Effector memory CD8-positive, alpha-beta T cell (primary cell): ENCODE measurements around the gene FOXK2.

ENCODE experiments used
- ATAC-seq: fragments of 150-1000 bp; cut with Tn5 transposase; replicated peaks from 2 replicates; pipeline ENCODE4 v1.10.0; 2021; ENCODE audit warnings: mild to moderate bottlenecking, moderate library complexity
- DNase-seq, 3 experiments: peaks; one replicate each; pipeline ENCODE4 v3.0.0; 2021
- H3K27ac Mint-ChIP-seq, 2 donors: one replicate each; pipeline ENCODE4 v1.8.0; 2022; ENCODE audit warnings: mild to moderate bottlenecking in 2 of 2, mixed read lengths in 2 of 2, moderate library complexity in 2 of 2
- H3K27me3 Mint-ChIP-seq, 2 donors: one replicate each; pipeline ENCODE4 v1.8.0; 2022; ENCODE audit warnings: mixed read lengths in 2 of 2
- H3K36me3 Mint-ChIP-seq: one replicate; pipeline ENCODE4 v1.8.0; 2022; ENCODE audit warnings: mild to moderate bottlenecking, moderate library complexity, mixed read lengths; ENCODE audit not compliant: insufficient read depth
- H3K4me1 Mint-ChIP-seq, 2 donors: one replicate each; pipeline ENCODE4 v1.8.0; 2022; ENCODE audit warnings: low read depth in 2 of 2, mixed read lengths in 2 of 2
- H3K4me3 Mint-ChIP-seq, 2 donors: one replicate each; pipeline ENCODE4 v1.8.0; 2022; ENCODE audit warnings: mild to moderate bottlenecking in 2 of 2, mixed read lengths in 2 of 2, moderate library complexity in 2 of 2
- H3K9me3 Mint-ChIP-seq, 2 donors: one replicate each; pipeline ENCODE4 v1.8.0; 2022; ENCODE audit warnings: mixed read lengths in 2 of 2

The FOXK2 gene

DNA sequence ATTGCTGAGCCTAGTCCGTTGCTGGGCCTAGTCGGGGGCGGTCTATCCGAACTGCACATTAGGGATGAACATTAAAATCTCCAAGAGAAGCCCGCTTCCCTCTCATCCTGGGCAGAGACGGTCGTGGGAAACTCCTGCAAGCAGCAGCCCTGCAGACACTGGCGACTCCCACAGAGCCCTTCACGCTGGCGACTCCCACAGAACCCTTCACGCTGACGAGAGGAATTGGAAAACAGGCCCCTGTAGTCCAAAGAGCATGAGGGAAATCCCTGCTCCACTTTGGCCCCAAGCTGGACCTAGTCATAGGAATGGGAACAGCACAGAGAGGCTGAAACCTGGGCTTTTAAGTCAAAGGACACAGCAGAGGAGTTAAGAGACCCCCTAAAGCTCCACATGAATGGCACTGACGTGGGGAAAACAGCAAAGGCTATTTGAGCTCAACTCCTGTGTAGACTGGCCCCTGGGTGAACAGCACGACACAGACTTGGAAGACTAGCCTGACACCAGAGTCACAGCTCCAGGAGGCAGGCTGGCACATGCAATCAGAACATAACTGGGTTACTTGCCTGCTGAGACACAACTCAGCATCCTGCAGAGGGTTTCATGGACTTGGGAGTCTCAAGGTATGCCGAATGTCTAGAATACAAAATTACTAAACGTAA is 86.5 kb downstream of the FOXK2 start:
- no peaks in the 10 kb centered on the region for H3K9me3 Mint-ChIP-seq

GRCh38 chr17:82608816-82609215 is 89.3 kb downstream of the FOXK2 start:
- Mint-ChIP-seq H3K9me3 (no peaks in the 10 kb centered on the region), H3K27me3 (no peaks in the 10 kb centered on the region), H3K4me1 (peaks cover 3 to 5% of the 10 kb centered on the region in 2 donors), H3K27ac (peak overlapping the region in 1 of 2 donors; percentile 17), H3K36me3 (peaks cover 48% of the 10 kb centered on the region), H3K4me3 (no peak overlapping the region)
- DNase-seq (no peak), ATAC-seq (no peak)

More for the DNA sequence above, 86.5 kb downstream of the FOXK2 start:
- no peak for DNase-seq
- Mint-ChIP-seq H3K4me3 (no peak overlapping the region), H3K27ac (peak overlapping the region in 1 of 2 donors; percentile 38), H3K36me3 (peaks cover 62% of the 10 kb centered on the region), H3K4me1 (peaks cover 3 to 7% of the 10 kb centered on the region in 2 donors), H3K27me3 (no peaks in the 10 kb centered on the region)
- ATAC-seq: no peak

DNA sequence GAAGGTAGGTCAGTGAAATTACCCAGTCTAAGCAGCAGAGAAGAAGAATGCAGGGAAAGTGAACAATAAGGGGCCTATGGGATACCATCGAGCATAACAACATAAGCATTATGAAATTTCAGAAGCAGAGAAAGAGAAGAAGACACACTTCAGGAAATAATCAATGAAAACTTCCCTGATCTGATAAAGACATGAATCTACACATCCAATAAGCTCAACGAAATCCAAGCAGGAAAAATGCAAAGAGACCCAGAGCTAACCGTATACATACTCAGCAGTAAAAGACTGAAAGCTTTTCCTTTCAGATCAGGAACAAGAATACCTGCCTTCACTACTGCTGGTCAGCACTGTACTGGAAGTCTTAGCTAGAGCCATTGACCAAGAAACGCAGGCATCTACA is 90.1 kb downstream of the FOXK2 start:
- Mint-ChIP-seq H3K9me3 (no peaks in the 10 kb centered on the region), H3K27ac (peak overlapping the region in 1 of 2 donors; percentile 28), H3K4me3 (no peak overlapping the region), H3K27me3 (no peaks in the 10 kb centered on the region), H3K4me1 (peaks cover 0 to 3% of the 10 kb centered on the region in 2 donors), H3K36me3 (peaks cover 42% of the 10 kb centered on the region)
- DNase-seq: no peak
- ATAC-seq: no peak

GRCh38 chr17:82611140-82612058 is 91.9 kb downstream of the FOXK2 start:
- peaks cover 0 to 3% of the 10 kb centered on the region in 2 donors for H3K4me1 Mint-ChIP-seq
- no peaks in the 10 kb centered on the region for H3K27me3 Mint-ChIP-seq
- H3K36me3 Mint-ChIP-seq: peaks cover 44% of the 10 kb centered on the region
- H3K27ac Mint-ChIP-seq: peak overlapping the region; percentile 31 to 60
- no peak overlapping the region for H3K4me3 Mint-ChIP-seq
- H3K9me3 Mint-ChIP-seq: no peaks in the 10 kb centered on the region
- DNase-seq (no peak), ATAC-seq (no peak)

DNA sequence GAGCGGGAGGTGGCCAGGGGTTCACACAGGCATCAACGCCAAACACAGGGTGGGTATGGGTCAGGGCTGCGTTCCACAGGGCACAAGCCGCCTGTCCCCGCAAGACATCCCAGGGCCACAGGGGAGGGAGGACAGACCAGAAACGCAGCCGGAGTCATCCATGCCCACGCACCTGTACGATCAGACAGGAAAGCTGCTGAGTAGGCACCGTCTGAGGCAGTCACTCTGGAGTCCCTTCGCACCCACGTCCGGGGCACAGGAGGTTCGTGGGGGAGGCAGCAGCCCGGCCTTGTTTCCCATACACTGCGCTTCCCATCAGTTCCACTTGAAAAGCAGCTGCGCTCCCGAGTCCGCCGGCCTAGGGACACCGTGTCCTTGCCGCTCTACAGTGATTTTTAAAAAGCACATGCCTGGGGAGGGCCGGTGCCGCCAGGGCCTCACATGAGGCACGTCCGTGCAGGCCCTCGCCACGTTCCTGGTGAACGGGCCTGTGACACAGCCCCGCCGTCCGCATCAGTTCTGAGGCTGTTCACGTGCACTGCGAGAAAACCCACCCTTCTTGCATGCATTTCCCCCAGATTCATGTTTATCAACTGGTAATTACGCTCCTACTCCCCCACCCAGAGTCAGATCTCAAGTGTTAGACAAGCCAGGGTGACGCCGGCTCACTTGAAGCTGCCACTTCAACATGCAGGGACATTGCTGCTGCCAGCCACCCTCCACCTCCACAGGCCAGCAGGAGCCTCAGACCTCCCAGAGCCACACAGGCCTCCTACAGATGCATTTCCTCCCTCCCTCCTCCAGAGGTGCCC is 94.0 kb downstream of the FOXK2 start:
- DNase-seq: no peak
- H3K4me3 Mint-ChIP-seq: no peak overlapping the region
- H3K27ac Mint-ChIP-seq: peak overlapping the region in 1 of 2 donors; percentile 49
- ATAC-seq: no peak
- H3K36me3 Mint-ChIP-seq: peaks cover 54% of the 10 kb centered on the region
- H3K9me3 Mint-ChIP-seq: no peaks in the 10 kb centered on the region
- no peaks in the 10 kb centered on the region for H3K27me3 Mint-ChIP-seq
- H3K4me1 Mint-ChIP-seq: peaks cover 0 to 3% of the 10 kb centered on the region in 2 donors

DNA sequence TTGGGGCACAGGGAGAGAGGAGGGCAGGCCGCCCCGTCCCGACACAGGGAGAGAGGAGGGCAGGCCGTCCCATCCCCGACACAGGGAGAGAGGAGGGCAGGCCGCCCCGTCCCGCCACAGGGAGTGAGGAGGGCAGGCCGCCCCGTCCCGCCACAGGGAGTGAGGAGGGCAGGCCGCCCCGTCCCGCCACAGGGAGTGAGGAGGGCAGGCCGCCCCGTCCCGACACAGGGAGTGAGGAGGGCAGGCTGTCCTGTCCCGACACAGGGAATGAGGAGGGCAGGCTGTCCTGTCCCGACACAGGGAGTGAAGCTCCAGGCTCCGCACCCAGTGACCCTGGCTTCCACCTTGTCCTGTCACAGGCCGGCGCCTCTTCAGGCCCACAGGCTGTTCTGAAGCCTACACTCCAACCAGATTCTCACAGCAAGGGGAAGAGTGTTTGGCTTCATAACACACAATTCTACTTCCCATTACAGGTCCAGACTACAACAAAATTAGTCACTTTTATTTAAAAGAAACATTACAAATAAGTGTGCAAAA is 94.6 kb downstream of the FOXK2 start:
- Mint-ChIP-seq H3K27ac (no peak overlapping the region), H3K4me1 (peaks cover 0 to 3% of the 10 kb centered on the region in 2 donors), H3K27me3 (no peaks in the 10 kb centered on the region), H3K4me3 (no peak overlapping the region), H3K36me3 (peaks cover 56% of the 10 kb centered on the region), H3K9me3 (no peaks in the 10 kb centered on the region)
- ATAC-seq: no peak
- DNase-seq: no peak

- Mint-ChIP-seq H3K36me3 (peaks cover 61% of the 10 kb centered on the region), H3K27me3 (no peaks in the 10 kb centered on the region), H3K4me3 (no peak overlapping the region), H3K9me3 (no peaks in the 10 kb centered on the region), H3K27ac (no peak overlapping the region), H3K4me1 (peaks cover 0 to 3% of the 10 kb centered on the region in 2 donors)
- ATAC-seq (no peak), DNase-seq (no peak)
Measured at GRCh38 chr17:82615084-82616020, 95.8 kb downstream of the FOXK2 start.

DNA sequence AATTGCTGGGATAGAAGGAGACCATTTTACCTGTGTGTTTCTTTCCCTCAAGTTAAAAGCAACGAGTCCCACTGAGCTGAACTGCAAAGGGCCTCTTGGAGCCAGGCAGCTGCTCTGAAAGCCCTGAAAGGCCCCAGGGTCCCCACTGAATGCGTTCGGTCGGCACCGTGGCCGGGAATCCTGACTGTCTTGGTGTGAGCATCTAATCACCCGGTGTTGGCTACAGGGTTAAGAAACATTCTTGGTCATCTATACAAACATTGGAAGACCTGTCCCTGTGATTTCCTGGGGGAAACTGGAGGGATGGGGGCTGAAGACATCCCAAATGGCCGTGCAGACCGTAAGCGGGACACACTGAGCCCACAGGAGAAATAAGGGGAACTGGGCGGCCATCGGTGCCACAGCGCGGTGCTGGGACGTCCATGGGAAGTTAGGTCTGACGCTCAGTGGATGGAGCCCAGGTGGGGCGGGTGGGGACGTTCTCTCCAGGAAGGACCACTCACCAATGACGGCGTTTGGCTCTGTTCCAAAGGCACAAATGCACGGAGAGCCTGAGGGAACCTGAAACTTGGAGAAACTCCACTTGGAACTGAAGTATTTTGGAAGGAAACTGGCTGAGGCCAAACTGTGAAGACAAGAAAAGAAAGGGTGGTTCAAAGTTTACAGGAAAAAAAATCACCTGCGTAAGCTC is 96.6 kb downstream of the FOXK2 start:
- DNase-seq (no peak), ATAC-seq (no peak)
- no peaks in the 10 kb centered on the region for H3K27me3 Mint-ChIP-seq
- H3K4me1 Mint-ChIP-seq: peaks cover 0 to 3% of the 10 kb centered on the region in 2 donors
- no peak overlapping the region for H3K4me3 Mint-ChIP-seq
- H3K36me3 Mint-ChIP-seq: peaks cover 66% of the 10 kb centered on the region
- H3K9me3 Mint-ChIP-seq: no peaks in the 10 kb centered on the region
- no peak overlapping the region for H3K27ac Mint-ChIP-seq

- H3K36me3 Mint-ChIP-seq: peaks cover 90% of the 10 kb centered on the region
- no peaks in the 10 kb centered on the region for H3K27me3 Mint-ChIP-seq
Measured at GRCh38 chr17:82619211-82619610, 99.7 kb downstream of the FOXK2 start.

DNA sequence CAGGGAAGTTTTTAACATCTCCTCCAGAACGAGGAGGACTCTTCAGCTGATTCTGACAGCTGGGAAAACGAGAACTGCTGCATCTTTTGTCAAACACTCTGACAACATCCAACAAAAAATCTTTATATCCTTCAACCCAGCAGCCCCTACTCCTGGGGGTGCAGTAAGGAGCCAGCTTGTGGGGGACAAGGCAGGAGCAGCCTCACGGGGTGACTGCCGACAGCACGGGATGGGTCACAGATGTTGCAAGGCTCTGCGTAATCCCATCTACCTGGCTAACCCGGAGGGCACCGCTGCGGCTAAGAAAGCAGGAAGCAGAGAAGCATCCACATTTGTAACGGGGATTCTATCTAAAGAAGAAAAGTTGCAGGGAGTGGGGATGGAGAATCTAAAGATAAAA is 100.1 kb downstream of the FOXK2 start:
- Mint-ChIP-seq H3K27ac (no peak overlapping the region), H3K9me3 (no peaks in the 10 kb centered on the region), H3K4me1 (no peaks in the 10 kb centered on the region), H3K36me3 (peaks cover 94% of the 10 kb centered on the region), H3K27me3 (no peaks in the 10 kb centered on the region), H3K4me3 (no peak overlapping the region)
- no peak for ATAC-seq
- no peak for DNase-seq

More at GRCh38 chr17:82619211-82619610, 99.7 kb downstream of the FOXK2 start:
- H3K9me3 Mint-ChIP-seq: no peaks in the 10 kb centered on the region
- no peak overlapping the region for H3K27ac Mint-ChIP-seq
- no peak for DNase-seq
- ATAC-seq: no peak
- H3K4me1 Mint-ChIP-seq: no peaks in the 10 kb centered on the region
- no peak overlapping the region for H3K4me3 Mint-ChIP-seq

DNA sequence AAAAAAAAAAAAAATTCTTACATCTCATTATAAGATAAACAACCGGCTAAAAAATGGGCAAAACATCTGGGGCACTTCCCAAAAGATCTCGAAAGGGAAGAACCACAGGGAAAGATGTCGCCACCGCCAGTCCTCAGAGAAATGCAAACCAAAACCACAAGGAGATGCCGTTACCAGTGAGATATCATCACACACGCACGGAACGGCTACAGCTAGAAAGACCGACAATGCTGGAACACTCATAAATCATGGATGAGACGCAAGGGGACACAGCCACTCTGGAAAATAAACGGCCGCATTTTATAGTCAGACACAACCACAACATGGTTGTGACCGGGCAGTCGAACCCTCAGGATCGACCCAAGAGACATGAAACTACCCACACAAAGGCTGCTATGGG is 104.2 kb downstream of the FOXK2 start:
- ATAC-seq: no peak
- H3K27me3 Mint-ChIP-seq: no peaks in the 10 kb centered on the region
- H3K27ac Mint-ChIP-seq: no peak overlapping the region
- no peak overlapping the region for H3K4me3 Mint-ChIP-seq
- no peak for DNase-seq
- peaks cover 3 to 6% of the 10 kb centered on the region in 2 donors for H3K4me1 Mint-ChIP-seq
- no peaks in the 10 kb centered on the region for H3K9me3 Mint-ChIP-seq
- peaks cover 96% of the 10 kb centered on the region for H3K36me3 Mint-ChIP-seq

DNA sequence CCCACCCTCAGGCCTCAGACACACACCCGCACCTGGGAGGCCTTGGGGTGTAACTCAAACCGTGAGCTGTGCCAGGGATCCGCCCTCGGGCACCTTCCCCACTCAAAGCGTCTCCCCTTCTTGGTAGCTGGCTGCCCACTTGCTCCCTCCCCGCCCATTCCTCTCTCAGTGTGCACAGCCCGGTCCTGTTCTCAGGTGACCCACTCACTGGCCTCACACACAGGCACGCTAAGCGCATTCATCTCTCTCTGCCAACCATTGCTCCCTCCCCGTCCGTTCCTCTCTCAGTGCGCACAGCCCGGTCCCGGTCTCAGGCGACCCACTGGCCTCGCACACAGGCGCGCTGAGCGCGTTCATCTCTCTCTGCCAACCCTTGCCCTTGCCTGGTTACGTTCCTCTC is 107.9 kb downstream of the FOXK2 start:
- Mint-ChIP-seq H3K27ac (peak overlapping the region in 1 of 2 donors; percentile 53), H3K4me3 (no peak overlapping the region), H3K27me3 (no peaks in the 10 kb centered on the region), H3K9me3 (no peaks in the 10 kb centered on the region), H3K36me3 (peaks cover 83% of the 10 kb centered on the region), H3K4me1 (peaks cover 5 to 17% of the 10 kb centered on the region in 2 donors)
- no peak for ATAC-seq
- DNase-seq: no peak
